GM19468 (cell line): ENCODE measurements around the gene NSL1.

Source experiments
- ATAC-seq: cut with Tn5 transposase; IDR thresholded peaks from one replicate; pipeline ENCODE4 v1.9.1; 2021; ENCODE audit warnings: mild to moderate bottlenecking, moderate library complexity, moderate number of reproducible peaks; ENCODE audit not compliant: unreplicated experiment; ENCODE audit errors: extremely low read depth

NSL1 gene

DNA sequence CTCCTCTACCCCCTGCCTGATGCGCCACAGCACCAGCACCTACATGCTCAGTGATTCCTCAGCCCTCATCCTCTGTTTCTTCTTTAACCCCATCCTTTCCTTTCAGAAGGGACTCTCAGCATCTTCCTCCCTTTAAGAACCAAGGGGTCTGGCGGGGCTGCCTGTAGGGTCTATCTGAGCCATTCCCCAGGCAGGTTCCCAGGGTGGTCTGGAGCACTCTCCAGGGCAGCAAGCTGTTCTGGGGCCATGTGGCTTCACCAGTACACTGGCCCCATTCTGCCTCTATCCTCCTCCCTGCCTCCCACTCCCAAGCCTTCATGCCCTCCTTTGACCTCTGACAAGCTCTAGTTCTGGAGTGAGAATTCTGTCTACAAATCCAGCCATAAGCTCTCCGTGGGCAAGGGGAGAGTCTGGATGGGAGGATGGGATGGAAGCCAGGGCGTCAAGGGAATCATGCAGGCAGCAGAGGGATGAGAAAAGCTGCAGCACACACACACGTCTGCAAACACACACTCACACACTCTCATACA is 102.3 kb downstream of the NSL1 start:
- no peak for ATAC-seq

DNA sequence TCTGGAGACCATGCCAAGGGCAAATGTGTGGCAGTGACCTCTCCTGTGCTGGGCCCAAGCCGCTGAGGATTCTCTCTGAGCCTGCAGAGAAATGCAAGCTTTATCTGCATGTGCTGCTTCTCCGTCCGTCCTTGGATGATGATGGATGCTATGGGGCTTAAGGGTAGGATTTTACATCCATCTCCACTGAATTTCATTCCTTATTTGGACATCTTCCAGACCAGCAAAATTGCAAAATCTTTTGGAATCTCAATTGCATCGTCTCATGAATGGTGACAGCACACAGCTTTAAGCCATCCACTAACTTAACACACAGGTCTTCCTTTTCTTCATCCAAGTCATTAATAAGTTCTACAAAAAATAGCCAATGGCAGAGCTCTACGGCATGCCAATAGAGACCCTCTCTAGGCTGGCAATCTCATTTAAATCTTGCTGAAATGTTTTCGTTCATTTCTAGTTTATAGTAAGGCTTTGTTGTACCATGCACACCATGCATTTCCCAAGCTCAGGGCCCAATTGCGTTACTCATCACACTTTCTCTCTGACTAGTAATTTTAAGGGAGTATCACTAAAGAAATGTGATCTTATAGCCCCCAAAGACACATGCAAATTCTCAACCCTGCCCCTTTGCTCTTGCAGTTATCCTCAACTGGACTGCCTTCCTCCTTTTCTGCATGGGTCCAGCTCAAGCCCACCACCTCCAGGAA is 103.1 kb downstream of the NSL1 start:
- no peak for ATAC-seq

DNA sequence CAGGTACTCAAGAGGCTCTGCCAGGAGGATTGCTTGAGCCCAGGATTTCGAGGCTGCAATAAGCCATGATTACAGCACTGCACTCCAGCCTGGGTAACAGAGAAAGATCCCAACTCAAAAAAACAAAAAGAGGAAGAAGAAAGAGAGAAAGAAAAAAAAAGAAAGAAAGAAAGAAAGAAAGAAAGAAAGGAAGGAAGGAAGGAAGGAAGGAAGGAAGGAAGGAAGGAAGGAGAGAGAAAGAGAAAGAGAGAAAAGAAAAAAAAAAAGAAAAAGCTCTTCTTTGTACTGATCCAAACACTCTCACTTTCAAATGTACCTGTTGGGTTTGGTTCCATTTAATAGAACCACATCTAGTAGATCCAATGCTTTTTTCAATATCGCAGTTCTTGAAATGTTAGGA is 103.8 kb downstream of the NSL1 start:
- no peak for ATAC-seq

- no peak for ATAC-seq
These were observed 105.0 kb downstream of the NSL1 start for GRCh38 chr1:212686591-212686990.

DNA sequence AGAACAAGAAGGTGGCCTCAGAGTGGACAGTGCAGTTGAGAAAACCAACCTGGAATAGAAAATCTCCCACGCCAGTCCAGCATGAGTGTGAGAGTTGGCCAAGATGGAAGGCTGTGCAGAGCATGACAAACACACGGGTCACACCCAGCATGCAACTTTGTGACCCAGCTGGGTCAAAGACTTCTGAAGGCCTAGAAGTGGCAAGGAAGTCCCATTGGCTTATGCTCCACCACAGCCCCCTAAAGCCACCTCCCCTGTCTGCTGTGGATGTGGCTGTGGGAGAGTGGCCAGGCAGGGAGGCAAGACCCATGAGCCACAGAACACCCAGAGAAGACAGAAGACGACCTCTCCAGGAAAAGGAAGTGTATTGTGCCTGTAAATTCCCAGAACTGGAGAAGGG is 105.5 kb downstream of the NSL1 start:
- ATAC-seq, result no peak

GRCh38 chr1:212685429-212685828 is 106.1 kb downstream of the NSL1 start:
- no peak for ATAC-seq

GRCh38 chr1:212684521-212685090 is 107.0 kb downstream of the NSL1 start:
- no peak for ATAC-seq

DNA sequence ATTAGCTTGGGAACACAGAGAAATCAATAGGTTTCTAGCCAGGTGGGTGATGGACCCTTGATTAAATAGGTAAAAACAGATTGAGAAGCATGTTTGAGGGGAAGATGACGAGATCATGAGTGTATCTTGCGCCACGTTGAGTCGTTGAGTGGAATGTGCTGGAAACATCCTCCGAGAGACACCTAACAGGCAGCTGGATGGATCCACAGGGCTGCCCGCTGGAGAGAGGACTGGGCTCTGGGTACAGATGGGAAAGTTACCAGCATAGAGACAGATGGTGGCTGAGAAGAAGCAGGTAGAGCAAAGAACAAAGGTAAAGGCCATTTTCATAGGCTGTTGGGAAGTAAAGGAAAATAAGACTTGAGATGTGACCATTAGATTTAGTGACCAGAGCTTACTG is 107.5 kb downstream of the NSL1 start:
- ATAC-seq, result no peak

- peak; percentile 86 for ATAC-seq
These were observed 108.2 kb downstream of the NSL1 start for GRCh38 chr1:212683357-212683722.

- ATAC-seq, result no peak
These were observed 110.7 kb downstream of the NSL1 start for GRCh38 chr1:212680680-212681389.

- ATAC-seq, result peak; percentile 31
These were observed 112.8 kb downstream of the NSL1 start for GRCh38 chr1:212678456-212679410.

GRCh38 chr1:212677573-212677972 is 114.0 kb downstream of the NSL1 start:
- ATAC-seq, result no peak

DNA sequence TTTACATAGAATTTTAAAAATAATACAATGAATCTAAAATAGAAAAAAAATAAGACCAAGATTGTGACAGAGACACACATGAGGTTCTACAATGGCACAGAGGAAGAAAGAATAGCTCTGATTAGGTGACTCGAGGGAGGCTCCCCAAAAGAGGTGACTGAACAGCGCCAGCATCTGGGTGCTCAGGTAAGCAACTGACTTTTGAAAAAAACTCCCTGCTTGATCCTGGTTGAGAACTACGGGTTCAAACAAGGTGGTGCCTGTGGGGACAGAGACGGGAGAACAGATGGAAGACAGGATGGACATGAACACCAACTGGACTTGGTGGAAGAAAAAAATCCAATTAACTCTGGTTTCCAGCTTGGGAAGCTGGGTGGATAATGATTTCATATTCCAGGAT is 114.4 kb downstream of the NSL1 start:
- no peak for ATAC-seq
